NCI-H2196 (cell line): ENCODE data around the gene GCLC.
"Not testable (repeated sequence)": the region's sequence is repeated elsewhere in the genome, so short reads cannot be mapped to it uniquely, and the experiment has no call there.

ENCODE experiments used
- DNase-seq: peaks from one replicate; lab custom pipeline; 2025; ENCODE audit not compliant: unreplicated experiment; lab: John Stamatoyannopoulos, UW

Gene GCLC

GRCh38 chr6:53495506-53496499 is 49.1 kb downstream of the GCLC start:
- no peak for DNase-seq

- no peak for DNase-seq
These were observed 50.8 kb downstream of the GCLC start for GRCh38 chr6:53494076-53494475.

- DNase-seq, result no peak
These were observed 51.3 kb downstream of the GCLC start for GRCh38 chr6:53493635-53494025.

GRCh38 chr6:53492860-53493634 is 51.9 kb downstream of the GCLC start:
- DNase-seq, result peak; percentile 69

- DNase-seq, result no peak
These were observed 57.8 kb downstream of the GCLC start for GRCh38 chr6:53487080-53487479.

GRCh38 chr6:53486679-53487078 is 58.2 kb downstream of the GCLC start:
- DNase-seq, result no peak

GRCh38 chr6:53484476-53485280 is 60.2 kb downstream of the GCLC start:
- peak; percentile 78 for DNase-seq

GRCh38 chr6:53483423-53484353 is 61.2 kb downstream of the GCLC start:
- no peak for DNase-seq

- no peak for DNase-seq
These were observed 63.6 kb downstream of the GCLC start for GRCh38 chr6:53481323-53481722.

- not testable (repeated sequence) for DNase-seq
These were observed 64.1 kb downstream of the GCLC start for GRCh38 chr6:53480774-53481173.

GRCh38 chr6:53479871-53480270 is 65.0 kb downstream of the GCLC start:
- DNase-seq, result no peak

GRCh38 chr6:53476964-53477363 is 67.9 kb downstream of the GCLC start:
- DNase-seq, result no peak

GRCh38 chr6:53474010-53474409 is 70.9 kb downstream of the GCLC start:
- no peak for DNase-seq

- DNase-seq, result no peak
These were observed 75.7 kb downstream of the GCLC start for GRCh38 chr6:53469163-53469562.

- DNase-seq, result no peak
These were observed 78.6 kb downstream of the GCLC start for GRCh38 chr6:53466257-53466656.

GRCh38 chr6:53465732-53466131 is 79.2 kb downstream of the GCLC start:
- no peak for DNase-seq

- peak; percentile 16 for DNase-seq
These were observed 79.9 kb downstream of the GCLC start for GRCh38 chr6:53464927-53465460.

GRCh38 chr6:53464483-53464882 is 80.4 kb downstream of the GCLC start:
- no peak for DNase-seq

GRCh38 chr6:53461696-53462095 is 83.2 kb downstream of the GCLC start:
- DNase-seq, result no peak
